GM23248 (cell line): ENCODE measurements around the gene PPP1R12A.

Experiments used
- EZH2 ChIP-seq: fragments of 200-600 bp; sonication (generic); IDR thresholded peaks from 2 replicates; pipeline ENCODE4 v1.6.1; 2018; ENCODE audit warnings: antibody characterized with exemption, mild to moderate bottlenecking; ENCODE audit not compliant: insufficient read depth, poor library complexity, severe bottlenecking
- EZH2phosphoT487 ChIP-seq: fragments of 200-600 bp; sonication (generic); IDR thresholded peaks from 2 replicates; pipeline ENCODE4 v1.6.1; 2018; ENCODE audit warnings: antibody characterized with exemption, moderate library complexity, mild to moderate bottlenecking, low read depth; ENCODE audit not compliant: insufficient read depth

- TF ChIP-seq EZH2phosphoT487 (no peak), EZH2 (no peak)
These were observed 116.0 kb downstream of the PPP1R12A start for GRCh38 chr12:79818856-79819255.
